Stimulated activated CD4-positive, alpha-beta T cell treated with anti-CD3 and anti-CD28 coated beads, Interleukin-2, amount 100 ng/mL, for 48 hours (primary cell): ENCODE measurements around the gene PLEKHA5.
"Not testable (repeated sequence)": the region's sequence is repeated elsewhere in the genome, so short reads cannot be mapped to it uniquely, and the experiment has no call there.

Experiments used
- DNase-seq, 2 donors: peaks; one replicate each; pipeline ENCODE4 v3.0.0-alpha.2; 2020

Gene PLEKHA5

DNA sequence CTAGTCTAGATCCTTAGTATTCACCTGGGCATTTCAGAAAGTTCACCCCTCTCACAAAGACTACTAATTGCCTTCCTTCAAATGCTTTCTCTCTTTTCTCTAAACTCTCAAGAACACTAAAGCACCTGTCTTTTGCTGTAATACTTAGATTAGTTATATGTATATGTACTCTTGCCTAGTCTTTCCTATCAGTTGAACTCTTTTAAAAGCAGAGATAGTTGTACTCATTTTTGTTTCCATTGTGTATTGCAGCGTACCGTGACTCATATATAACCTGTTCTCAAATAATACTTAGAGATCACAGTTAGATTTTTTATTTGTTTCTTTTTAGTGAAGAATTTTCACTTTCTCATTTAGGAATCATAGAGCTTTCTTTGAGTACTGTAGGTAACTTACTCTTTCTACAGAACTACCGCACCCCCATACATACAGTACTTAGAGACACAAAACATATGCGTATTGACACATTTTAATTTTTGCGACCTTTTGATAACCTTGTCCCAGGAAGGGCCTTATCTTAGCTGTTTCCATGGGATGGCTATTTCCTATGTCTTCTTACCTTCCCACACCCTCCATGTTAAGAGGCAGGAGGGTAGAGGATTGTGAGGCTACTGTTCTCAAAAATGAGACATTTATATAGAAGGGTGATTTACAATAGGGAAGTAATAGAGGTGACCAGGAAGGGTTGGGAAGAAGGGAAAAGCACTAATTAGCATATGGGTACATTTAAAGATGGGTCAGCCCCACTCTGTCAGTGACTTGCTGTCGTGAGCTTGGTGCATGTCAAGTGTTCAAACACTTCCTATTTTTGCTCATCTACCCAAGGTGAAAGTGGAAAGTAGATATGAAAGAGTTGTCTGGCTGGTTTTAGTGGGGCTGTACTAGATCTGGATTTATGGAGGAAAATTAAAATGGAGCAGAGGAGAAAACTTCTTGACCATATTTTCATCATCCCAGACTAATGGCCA lies 74.3 kb downstream of the PLEKHA5 start:
- no peak for DNase-seq

DNA sequence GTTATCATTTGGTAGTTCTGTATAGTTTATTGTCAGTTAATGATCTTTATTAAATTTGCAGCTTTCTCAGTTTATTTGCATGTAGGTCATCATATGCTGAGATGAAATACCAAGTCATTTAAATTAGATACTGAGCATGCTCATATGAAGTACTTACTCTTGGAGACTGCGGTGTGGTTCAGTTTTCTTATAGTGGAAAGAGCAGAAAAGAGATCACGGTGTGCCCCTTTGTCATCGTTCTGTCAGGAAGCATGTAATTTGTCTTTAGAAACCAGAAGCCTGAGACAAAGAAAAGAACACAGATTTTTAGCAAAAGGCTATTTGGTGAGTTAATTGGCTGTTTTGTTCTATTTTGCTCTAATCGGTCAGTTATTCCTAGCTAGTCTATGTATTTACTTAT lies 75.6 kb downstream of the PLEKHA5 start:
- no peak for DNase-seq

DNA sequence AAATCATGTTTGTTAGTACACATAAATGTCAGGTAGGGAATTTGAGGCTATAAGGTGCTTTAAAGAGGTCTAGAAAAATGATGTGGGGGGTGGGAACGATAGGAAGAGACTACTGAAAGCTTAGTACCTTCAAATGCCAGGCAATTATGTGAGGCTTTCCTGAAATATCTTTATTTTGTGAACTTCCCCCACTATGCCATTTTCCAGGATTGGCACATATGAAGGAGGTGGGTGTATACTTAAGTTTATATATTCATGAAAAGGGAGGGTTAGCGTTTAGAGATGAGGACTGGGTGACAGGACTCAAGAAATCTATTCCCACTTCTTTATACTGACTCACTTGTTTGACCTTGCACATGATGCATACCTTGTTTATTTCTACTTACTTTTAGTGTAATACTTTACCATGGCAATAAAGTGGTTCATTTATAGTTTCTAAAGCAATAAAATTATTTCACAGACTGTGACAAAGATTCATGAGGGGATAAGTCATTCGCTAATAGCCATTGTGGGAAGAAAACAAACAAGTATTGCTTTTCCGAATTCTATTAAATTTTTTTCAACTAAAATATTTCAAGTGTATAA lies 77.1 kb downstream of the PLEKHA5 start:
- DNase-seq, result no peak

DNA sequence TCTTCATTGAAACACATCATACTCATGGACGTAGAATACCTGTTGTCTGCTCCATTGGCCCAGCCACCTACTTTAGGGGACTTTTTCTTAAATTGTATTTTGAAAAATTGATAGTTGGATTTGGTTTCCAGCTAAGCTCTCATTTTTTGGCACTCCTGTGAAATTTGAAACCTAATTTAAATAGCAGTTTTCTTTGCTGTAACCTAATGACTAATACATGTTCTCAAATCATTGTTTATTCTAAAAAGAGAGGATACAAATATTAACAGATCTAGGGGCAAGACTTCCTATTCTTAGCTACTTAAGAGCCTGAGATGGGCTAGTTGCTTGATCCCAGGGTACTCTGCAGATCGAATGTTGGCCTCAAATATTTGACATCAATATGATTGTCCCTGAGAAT lies 78.9 kb downstream of the PLEKHA5 start:
- DNase-seq, result no peak

DNA sequence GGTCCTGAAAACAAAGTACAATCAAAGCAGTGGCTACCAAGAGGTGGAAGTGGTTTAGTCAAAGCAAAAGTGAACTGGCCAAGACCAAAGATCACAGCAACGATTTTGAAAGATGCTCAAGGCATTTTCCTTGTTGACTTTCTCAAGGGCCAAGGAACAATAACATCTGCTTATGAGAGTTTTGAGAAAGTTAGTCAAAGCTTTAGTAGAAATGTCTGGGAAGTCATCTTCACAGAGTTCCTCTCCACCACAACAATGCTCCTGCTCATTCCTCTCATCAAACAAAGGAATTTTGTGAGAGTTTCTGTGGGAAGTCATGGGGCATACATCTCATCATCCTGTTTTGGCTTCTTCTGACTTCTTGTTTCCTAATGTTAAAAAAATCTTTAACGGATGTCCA lies 80.1 kb downstream of the PLEKHA5 start:
- no peak for DNase-seq

DNA sequence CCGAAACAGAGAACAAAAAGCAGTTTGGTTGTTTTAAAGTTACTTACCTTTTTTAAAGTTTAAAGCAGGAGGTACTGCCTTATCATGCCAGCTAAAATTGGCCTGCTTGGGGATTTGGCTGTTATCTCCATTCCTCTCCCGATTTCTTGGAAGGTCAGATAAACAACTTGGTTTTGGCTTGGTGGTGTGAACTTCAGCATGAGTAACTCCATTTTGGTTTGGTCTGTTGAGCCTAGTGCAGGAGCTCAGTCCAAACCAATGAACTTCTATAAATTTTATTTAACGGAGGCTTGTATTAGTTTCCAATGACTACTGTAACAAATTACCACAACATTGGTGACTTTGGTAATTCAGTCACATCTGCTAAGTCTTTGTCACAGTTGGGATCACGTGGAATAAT lies 82.3 kb downstream of the PLEKHA5 start:
- DNase-seq, result no peak

DNA sequence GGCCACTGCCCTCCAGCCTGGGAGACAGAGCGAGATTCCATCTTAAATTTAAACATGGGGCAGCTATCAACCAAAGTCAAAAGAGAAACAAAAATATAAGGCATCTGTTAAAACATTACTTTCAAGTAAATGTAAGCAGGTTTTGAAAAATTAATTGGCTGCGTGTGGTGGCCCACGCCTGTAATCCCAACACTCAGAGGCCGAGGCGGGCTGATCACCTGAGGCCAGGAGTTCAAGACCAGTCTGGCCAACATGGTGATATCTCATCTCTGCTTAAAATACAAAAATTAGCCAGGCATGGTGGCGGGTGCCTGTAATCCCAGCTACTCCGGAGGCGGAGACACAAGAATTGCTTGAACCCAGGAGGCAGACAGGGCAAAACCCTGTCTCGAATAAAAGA lies 82.7 kb downstream of the PLEKHA5 start:
- DNase-seq, result no peak

DNA sequence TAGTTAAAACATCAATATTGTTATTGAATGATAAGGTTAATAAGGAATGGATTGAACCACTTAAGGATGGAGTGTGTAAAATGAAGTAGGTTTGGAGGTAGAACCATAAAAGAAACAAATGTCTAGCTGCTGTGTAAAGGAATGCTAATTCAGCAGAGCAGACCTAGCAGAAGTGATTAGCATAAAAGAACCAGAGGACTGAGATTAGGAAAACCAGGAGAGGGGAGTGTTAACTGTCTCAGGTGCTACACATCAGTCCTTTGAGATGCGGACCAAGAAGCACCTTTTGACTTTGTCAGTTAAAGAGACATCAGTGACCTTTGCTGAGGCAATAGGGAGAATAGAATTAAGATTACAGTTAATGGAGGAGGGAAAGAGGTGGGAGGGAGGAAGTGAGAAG lies 84.5 kb downstream of the PLEKHA5 start:
- DNase-seq, result no peak

DNA sequence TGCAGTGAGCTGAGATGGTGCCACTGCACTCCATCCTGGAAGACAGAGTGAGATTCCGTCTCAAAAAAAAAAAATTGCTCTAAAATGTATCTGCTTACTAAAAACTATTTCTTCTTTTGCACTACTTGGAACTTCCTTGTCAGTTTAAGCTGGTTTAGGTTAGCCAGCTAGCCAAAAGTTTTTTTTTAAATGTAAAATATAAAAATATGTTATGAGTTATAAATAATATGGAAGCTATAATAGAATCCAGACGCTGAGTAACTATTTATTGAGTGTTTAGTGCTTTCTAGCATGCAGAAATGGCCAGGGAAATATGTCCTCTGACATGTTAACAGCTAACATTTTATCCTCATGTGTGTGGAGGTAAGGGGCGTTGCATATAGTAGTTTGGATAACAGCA lies 85.6 kb downstream of the PLEKHA5 start:
- no peak for DNase-seq

DNA sequence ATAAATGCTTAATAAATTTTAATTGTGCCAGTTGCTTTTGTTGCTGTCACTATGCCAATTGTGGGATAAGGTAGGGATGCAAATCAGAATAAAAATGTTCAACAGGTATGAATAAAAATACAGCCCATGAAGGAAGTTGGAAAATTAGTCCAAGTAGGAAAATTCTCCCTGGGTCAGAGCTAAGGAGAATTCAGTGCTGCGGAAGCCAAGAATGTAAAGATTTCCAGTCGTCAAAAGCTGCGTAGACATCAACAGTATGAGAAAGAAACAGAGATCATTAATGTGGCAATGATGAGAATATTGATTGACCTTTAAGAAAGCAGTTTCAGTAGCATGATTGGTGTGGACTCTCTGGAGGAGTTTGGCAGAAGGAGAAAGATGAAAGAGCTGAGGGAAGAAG lies 87.9 kb downstream of the PLEKHA5 start:
- no peak for DNase-seq

DNA sequence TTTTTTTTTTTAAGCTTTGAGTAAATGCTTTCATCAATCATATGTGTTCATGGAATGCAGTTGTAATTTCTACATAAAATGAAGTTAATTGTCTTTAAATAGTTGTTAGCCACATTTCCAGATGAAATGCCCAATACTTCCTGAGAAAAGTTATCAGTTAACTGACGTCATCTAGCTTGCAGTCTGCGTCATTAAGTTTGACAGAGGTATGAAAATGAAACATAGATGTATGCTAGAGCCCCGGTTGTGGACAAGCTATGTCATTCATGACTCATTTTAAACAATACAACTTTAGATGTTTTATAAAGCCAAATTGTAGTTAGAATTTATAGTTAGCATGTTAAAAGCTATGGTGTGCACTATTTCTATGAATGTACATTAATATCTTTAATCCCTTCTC lies 90.7 kb downstream of the PLEKHA5 start:
- no peak for DNase-seq

DNA sequence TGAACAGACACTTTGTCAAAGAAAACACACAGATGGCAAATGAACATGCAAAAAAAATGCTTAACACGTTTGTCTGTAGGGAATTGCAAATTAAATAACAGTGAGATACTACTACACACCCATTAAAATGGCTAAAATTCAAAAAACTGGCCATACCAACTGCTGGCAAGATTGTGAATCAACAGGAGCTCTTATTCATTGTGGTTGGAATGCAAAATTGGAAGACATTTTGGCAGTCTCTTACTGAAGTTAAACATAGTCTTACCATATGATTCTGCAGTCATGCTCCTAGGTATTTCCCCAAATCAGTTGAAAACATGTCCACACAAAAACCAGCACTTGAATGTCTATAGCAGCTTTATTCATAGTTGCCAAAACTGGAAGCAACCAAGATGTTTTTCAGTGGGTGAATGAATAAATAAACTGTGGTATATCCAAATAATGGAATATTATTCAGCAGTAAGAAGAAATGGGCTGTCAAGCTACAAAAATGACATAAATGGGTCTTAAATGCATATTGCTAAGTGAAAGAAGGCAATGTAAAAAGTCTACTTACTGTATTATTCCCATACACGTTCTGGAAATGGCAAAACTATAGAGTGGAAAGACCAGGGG lies 91.4 kb downstream of the PLEKHA5 start:
- no peak for DNase-seq

DNA sequence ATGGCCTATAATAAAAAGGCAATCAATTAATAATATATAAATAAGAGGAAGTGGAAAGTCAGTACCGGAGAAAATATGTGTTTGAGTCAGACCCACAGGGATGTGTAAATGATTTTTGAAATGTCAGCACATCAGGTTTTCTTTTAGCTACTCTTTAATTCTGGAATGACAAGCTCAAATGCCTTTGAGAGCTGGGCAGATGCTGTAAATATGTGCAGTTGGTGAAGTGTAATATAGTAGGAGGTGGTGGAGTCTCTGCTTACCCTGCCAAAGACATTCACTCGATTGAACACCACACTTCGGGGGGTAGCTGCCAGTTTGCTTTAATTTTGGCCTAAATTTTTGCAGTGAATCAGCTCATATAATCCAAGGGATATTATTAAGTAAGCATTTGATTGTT lies 93.0 kb downstream of the PLEKHA5 start:
- DNase-seq, result no peak

DNA sequence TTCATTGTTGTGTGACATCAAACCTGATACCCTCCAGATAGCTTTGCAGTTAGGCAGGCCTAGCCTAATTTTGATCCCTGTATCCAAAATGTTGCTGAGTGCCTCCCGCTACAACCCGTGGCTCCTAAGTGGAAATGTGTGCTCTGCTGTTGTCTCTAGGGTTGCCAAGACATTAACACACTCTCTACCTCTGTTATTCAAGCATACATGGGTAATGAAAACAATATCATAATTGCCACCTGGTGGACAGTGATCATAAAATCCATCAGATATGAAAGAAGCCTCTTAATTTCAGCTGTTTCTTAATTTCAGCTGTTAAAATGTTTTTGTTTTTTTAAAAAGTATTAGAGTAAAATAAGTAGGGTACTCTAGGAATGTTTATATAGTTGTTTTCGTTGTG lies 93.5 kb downstream of the PLEKHA5 start:
- no peak for DNase-seq

DNA sequence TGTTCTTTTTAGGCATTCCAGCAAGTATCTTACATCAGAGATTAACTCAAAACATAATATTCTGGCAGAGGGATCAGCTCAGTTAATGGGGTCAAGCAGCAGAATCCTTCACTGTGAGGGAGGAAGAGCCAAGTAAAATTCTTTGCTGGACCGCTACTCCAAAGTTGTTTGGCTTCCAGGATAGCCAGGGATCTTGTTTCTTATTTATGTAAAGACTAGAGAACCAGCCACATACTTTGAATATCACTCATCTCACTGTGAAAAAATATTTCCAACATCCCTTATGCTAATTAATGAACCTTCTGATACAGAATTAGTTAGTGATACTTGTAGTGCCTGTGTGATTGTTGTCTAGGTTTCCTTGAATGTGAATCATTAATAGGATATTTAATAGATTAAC lies 94.2 kb downstream of the PLEKHA5 start:
- no peak for DNase-seq

DNA sequence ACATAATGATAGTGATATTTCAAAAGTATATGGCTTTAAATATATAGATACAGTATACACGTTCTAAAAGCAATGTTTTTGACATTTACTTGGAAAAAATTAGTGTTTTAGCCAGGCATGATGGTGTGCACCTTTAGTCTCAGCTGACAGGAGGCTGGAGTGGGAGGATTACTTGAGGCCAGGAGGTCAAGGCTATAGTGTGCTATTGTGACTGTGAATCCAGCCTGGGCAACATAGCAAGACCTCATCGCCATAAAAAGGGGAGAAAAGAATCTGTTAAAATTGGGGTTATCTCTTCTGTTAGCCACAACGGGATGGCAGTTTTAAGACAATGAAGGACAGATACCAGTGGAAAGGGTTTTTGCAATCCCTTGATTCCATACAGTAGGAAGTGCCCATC lies 95.2 kb downstream of the PLEKHA5 start:
- no peak for DNase-seq

DNA sequence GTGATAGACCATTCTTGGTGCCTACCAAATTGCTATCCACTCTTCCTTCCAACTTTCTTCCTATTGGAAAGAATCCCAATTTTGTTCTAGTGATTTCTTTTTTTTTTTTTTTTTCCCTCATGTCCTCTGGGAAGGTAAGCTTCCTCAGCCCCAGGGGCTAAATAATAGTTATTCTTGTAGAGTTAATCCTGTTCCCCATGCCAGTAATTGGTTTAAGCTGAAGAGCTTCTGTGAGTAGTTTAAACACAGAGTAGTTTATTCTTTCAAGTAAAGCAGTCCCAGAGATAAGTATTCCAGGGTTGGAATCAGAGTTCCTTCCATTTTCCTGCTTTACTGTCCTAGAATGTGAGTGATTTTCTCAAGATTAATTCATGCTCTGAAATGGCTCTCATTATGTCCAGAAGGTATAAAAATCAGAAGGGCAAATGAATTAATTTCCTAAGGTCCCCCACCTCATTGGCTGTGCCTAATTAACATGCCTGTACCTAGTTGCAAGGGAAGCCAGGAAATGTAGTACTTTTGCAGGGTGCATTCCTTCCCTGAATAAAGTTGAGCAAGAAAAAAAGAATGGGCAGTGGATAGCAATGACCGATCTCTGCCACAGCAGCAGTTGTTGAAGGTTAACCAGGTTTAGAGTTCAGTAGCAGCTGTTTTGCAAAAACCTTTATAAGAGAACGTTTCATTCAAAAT lies 97.8 kb downstream of the PLEKHA5 start:
- DNase-seq, result no peak

DNA sequence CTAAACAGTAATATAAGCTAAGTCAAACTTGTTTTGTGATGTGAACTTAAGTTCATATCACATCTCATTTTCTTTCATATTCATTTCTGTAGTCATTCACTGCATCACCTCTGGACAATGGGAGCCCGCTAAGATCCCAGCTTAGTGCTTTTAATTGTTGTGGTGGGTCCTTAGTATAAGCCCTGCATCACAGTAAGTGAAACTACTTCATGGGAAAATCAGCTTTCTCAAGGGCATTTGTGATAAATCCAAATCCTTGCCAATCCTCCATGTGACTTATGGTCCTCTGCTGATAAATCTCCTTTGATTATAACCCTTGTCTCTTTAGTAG lies 98.3 kb downstream of the PLEKHA5 start:
- DNase-seq, result no peak

DNA sequence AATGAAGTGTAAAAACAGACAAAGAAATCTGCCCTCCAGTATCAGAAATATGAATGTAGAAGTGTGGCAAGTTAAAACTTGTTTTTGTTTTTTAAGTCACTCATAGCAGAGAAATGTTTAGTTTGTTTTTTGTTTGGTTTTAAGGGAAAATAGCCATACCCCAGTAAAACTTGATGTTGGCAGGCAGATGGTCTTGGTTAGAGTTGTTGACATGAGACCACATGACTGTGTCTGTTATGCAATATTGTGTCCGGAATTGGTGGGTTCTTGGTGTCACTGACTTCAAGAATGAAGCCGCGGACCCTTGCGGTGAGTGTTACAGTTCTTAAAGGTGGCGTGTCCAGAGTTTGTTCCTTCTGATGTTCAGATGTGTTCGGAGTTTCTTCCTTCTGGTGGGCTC lies 99.5 kb downstream of the PLEKHA5 start:
- not testable (repeated sequence) for DNase-seq

DNA sequence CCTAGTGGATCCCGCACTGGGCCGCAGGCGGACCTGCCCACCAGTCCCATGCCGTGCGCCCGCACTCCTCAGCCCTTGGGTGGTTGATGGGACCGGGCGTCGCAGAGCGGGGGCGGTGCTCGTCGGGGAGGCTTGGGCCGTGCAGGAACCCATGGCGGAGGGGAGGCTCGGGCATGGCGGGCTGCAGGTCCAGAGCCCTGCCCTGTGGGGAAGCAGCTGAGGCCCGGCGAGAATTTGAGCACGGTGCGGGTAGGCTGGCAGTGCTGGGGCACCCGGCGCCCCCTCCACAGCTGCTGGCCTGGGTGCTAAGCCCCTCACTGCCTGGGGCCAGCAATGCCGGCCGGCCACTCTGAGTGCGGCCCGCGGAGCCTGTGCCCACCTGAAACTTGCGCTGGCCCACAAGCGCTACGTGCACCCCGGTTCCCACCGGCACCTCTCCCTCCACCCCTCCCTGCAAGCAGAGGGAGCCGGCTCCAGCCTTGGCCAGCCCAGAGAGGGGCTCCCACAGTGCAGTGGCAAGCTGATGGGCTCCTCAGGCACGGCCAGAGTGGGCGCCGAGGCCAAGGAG lies 100.8 kb downstream of the PLEKHA5 start:
- DNase-seq, result no peak

DNA sequence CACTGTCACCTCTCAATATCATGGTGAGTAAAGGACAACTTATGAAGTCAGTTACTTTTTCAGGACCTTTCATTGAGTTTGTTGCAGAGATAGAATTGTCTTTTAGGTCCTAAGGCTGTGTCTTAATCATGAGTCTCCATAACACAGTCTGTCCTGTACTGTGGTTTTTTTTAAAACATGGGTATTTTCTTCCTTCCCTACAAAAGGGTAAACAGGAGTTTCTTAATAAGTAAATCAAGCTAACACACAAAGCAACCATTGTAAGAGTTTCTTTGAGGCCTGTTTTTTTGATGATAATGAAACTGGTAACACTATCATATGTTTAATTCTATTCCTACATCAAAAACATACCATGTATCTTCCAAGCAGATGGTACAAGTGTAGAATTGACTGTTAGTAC lies 101.4 kb downstream of the PLEKHA5 start:
- DNase-seq, result no peak

DNA sequence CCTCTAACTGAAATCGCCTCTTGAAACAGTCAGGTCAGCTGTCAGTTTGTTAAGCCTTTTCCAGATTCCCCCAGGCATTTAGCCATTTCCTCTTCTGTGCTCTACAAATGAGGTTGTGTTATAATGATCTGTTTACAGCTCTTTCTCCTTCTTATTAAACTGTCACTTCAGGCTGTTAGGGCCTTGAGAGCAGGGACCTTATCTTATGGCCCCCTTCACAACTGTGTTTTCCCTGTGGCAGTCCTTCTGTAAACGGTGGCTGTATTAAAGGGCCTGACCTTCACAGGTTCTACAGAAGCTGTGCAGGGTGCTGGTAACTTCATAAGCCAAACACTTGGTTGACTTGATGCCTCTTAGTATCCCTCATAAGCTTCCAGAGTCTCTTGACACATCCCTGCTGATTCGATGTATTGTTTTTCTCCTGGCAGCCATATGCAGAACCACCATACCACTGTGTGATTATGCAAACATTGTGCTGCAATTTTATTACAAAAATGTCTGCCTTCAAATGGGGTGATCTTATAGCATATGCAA lies 104.7 kb downstream of the PLEKHA5 start:
- DNase-seq, result no peak
